Right lobe of liver (tissue), 4 donors: Measurements from ENCODE around the gene RBM25.

Experiments used
- POLR2A ChIP-seq: fragments of 450-650 bp; IDR thresholded peaks from one replicate; pipeline ENCODE4 v1.6.1; 2017; ENCODE audit warnings: antibody characterized with exemption, mild to moderate bottlenecking
- TF ChIP-seq, protein P1 (sequence below), 4 donors: fragments of 200-600 bp in 3 of 4; fragments of 450-650 bp in 1 of 4; IDR thresholded peaks; one replicate each; pipeline versions ENCODE4 v1.5.1 to v1.8.0; 2016 to 2022; ENCODE audit warnings: antibody characterized with exemption in 4 of 4, mild to moderate bottlenecking in 2 of 4
- donor health status: DM: no; HTN: no; CAD: no.
- donor health status: DM: no; HTN: no; CAD: no.
- donor health status: DM: no; HTN: yes; CAD: no.

DNA sequence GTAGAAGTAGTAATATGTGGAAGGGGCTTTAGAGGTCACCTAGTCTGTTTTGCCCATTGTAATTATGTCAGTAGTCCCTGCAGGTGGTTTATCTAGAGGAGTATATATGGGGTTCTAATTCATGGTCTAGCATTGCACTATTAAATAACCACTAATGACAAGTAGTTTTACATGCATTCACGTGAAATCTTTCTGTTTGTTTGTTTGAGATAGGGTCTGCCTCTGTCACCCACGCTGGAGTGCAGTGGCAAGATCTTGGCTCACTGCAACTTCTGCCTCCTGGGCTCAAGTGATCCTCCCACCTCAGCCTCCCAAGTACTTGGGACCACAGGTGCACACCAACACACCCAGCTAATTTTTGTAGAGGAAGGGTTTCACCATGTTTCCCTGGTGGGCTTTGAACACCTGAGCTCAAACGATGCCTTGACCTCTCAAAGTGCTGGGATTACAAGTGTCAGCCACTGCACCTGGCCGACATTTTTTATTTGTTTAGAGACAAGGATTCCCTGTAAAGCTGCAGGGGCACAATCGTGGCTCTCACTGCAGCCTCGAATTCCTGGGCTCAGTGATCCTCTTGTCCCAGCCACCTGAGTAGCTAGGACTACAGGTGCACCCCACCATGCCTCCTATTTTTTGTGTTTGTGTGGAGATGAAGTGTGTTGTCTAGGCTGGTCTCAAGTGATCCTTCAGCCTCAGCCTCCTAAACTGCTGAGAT, 66.0 kb downstream of the RBM25 start:
- TF ChIP-seq, protein P1, sequence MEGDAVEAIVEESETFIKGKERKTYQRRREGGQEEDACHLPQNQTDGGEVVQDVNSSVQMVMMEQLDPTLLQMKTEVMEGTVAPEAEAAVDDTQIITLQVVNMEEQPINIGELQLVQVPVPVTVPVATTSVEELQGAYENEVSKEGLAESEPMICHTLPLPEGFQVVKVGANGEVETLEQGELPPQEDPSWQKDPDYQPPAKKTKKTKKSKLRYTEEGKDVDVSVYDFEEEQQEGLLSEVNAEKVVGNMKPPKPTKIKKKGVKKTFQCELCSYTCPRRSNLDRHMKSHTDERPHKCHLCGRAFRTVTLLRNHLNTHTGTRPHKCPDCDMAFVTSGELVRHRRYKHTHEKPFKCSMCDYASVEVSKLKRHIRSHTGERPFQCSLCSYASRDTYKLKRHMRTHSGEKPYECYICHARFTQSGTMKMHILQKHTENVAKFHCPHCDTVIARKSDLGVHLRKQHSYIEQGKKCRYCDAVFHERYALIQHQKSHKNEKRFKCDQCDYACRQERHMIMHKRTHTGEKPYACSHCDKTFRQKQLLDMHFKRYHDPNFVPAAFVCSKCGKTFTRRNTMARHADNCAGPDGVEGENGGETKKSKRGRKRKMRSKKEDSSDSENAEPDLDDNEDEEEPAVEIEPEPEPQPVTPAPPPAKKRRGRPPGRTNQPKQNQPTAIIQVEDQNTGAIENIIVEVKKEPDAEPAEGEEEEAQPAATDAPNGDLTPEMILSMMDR (IDR thresholded peaks at IDR 0.05) = no peak
- TF ChIP-seq POLR2A = no peak
